Breast epithelium (tissue), 3 donors: ENCODE measurements around the gene FOXD2.

Source experiments
- CTCF ChIP-seq, 3 donors: fragments of 450-650 bp; IDR thresholded peaks; one replicate each; pipeline ENCODE4 v1.5.1; 2016 to 2017; ENCODE audit warnings: antibody characterized with exemption in 3 of 3, mild to moderate bottlenecking in 3 of 3, moderate library complexity in 3 of 3
- POLR2A ChIP-seq: fragments of 450-650 bp; IDR thresholded peaks from one replicate; pipeline ENCODE4 v1.6.1; 2016; ENCODE audit warnings: antibody characterized with exemption, mild to moderate bottlenecking, moderate library complexity
- POLR2AphosphoS5 ChIP-seq, 3 donors: sonication (generic); formaldehyde crosslinking; IDR thresholded peaks; one replicate each; pipeline ENCODE4 v1.6.1; 2017; ENCODE audit warnings: antibody characterized with exemption in 3 of 3

- no peak for TF ChIP-seq CTCF (IDR thresholded peaks at IDR 0.05)
- TF ChIP-seq POLR2A = no peak
- no peak for TF ChIP-seq POLR2AphosphoS5 (IDR thresholded peaks at IDR 0.05)
Measured at GRCh38 chr1:47399138-47399845, 38.6 kb upstream of the FOXD2 start.
